Esophagus mucosa (tissue), 1 donor: ENCODE results near the gene MNT. TPM values are rescaled to one million over a fixed set of nuclear protein-coding genes. Genes with fewer than 3 reads are reported as not detected.

ENCODE experiments used
- total RNA-seq: library from RNA; stranded (reverse); gene quantifications from one replicate; pipeline ENCODE4 v1.2.4, GENCODE V29; 2023
- donor health status: DM: yes; HTN: yes; CAD: no.

MNT gene
- total RNA-seq, 1 donor from 2014 or later = 28.6 TPM

Other genes starting within 250 kb of the MNT start
- gene SMG6, start 97.3 kb downstream of the MNT start, total RNA-seq = 19.5 TPM
- 7.5 TPM for gene SRR, start 97.1 kb downstream of the MNT start, total RNA-seq
- gene TSR1, start 64.6 kb downstream of the MNT start, total RNA-seq = 24.5 TPM
- gene SGSM2, start 63.6 kb downstream of the MNT start, total RNA-seq = 28.1 TPM
- 20.8 TPM for gene METTL16, start 110.8 kb upstream of the MNT start, total RNA-seq
- 102 TPM for gene PAFAH1B1, start 192.6 kb upstream of the MNT start, total RNA-seq